SU-DHL-6 (cell line): Measurements from ENCODE around the gene LINGO1.

Experiments
- EZH2phosphoT487 ChIP-seq: fragments of 200-600 bp; sonication (generic), shearing (Covaris generic); conservative IDR thresholded peaks from 2 replicates; pipeline ENCODE4 v1.6.1; 2018; ENCODE audit warnings: mild to moderate bottlenecking, antibody characterized with exemption, low read length, moderate library complexity, mixed read lengths
- TF ChIP-seq, protein P1 (sequence below): fragments of 200-600 bp; sonication (generic); IDR thresholded peaks from one replicate; pipeline ENCODE4 v1.5.1; 2017; ENCODE audit warnings: antibody characterized with exemption, mild to moderate bottlenecking, low read length, moderate library complexity; ENCODE audit not compliant: insufficient read depth, poor library complexity, severe bottlenecking

- TF ChIP-seq, protein P1, sequence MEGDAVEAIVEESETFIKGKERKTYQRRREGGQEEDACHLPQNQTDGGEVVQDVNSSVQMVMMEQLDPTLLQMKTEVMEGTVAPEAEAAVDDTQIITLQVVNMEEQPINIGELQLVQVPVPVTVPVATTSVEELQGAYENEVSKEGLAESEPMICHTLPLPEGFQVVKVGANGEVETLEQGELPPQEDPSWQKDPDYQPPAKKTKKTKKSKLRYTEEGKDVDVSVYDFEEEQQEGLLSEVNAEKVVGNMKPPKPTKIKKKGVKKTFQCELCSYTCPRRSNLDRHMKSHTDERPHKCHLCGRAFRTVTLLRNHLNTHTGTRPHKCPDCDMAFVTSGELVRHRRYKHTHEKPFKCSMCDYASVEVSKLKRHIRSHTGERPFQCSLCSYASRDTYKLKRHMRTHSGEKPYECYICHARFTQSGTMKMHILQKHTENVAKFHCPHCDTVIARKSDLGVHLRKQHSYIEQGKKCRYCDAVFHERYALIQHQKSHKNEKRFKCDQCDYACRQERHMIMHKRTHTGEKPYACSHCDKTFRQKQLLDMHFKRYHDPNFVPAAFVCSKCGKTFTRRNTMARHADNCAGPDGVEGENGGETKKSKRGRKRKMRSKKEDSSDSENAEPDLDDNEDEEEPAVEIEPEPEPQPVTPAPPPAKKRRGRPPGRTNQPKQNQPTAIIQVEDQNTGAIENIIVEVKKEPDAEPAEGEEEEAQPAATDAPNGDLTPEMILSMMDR, result no peak
- no peak for TF ChIP-seq EZH2phosphoT487
These were observed 7.8 kb downstream of the LINGO1 start for GRCh38 chr15:77624868-77625267.
